Measurements from ENCODE around the gene CNOT10.
"Not testable (repeated sequence)": the region's sequence is repeated elsewhere in the genome, so short reads cannot be mapped to it uniquely, and the experiment has no call there.

CNOT10 gene

GRCh38 chr3:32698506-32698905 lies 13.5 kb downstream of the CNOT10 start:
- no peak for DNase-seq

GRCh38 chr3:32699429-32699828 lies 14.4 kb downstream of the CNOT10 start:
- no peak for DNase-seq

GRCh38 chr3:32700244-32700643 lies 15.3 kb downstream of the CNOT10 start:
- DNase-seq = no peak

GRCh38 chr3:32703491-32703972 lies 18.5 kb downstream of the CNOT10 start:
- DNase-seq = no peak

GRCh38 chr3:32705232-32705631 lies 20.2 kb downstream of the CNOT10 start:
- DNase-seq = no peak

GRCh38 chr3:32706348-32707025 lies 21.5 kb downstream of the CNOT10 start:
- peak; percentile 10 for DNase-seq

- DNase-seq = no peak
Observed at GRCh38 chr3:32707026-32707370, 22.0 kb downstream of the CNOT10 start.

GRCh38 chr3:32708672-32709283 lies 23.8 kb downstream of the CNOT10 start:
- no peak for DNase-seq

- DNase-seq = no peak
Observed at GRCh38 chr3:32709346-32709745, 24.4 kb downstream of the CNOT10 start.

GRCh38 chr3:32712506-32713055 lies 27.6 kb downstream of the CNOT10 start:
- no peak for DNase-seq

GRCh38 chr3:32713181-32713580 lies 28.2 kb downstream of the CNOT10 start:
- no peak for DNase-seq

GRCh38 chr3:32719335-32719734 lies 34.3 kb downstream of the CNOT10 start:
- DNase-seq = no peak

GRCh38 chr3:32719931-32720330 lies 34.9 kb downstream of the CNOT10 start:
- no peak for DNase-seq

GRCh38 chr3:32725721-32726120 lies 40.7 kb downstream of the CNOT10 start:
- DNase-seq = peak; percentile 8

- DNase-seq = peak; percentile 31
Observed at GRCh38 chr3:32733631-32734229, 48.7 kb downstream of the CNOT10 start.

- no peak for DNase-seq
Observed at GRCh38 chr3:32734756-32735155, 49.8 kb downstream of the CNOT10 start.

- DNase-seq = not testable (repeated sequence)
Observed at GRCh38 chr3:32743470-32743869, 58.5 kb downstream of the CNOT10 start.

- DNase-seq = no peak
Observed at GRCh38 chr3:32743934-32744333, 58.9 kb downstream of the CNOT10 start.

GRCh38 chr3:32751377-32751776 lies 66.4 kb downstream of the CNOT10 start:
- no peak for DNase-seq

GRCh38 chr3:32755761-32756160 lies 70.8 kb downstream of the CNOT10 start:
- no peak for DNase-seq

GRCh38 chr3:32757618-32758374 lies 72.8 kb downstream of the CNOT10 start:
- DNase-seq = no peak

- DNase-seq = peak; percentile 18
Observed at GRCh38 chr3:32758375-32758753, 73.4 kb downstream of the CNOT10 start.

GRCh38 chr3:32759342-32759741 lies 74.4 kb downstream of the CNOT10 start:
- no peak for DNase-seq

Measured in activated CD4-positive, alpha-beta T cell treated with anti-CD3 and anti-CD28 coated beads, Interleukin-10, Interleukin-2, amounts not matched to agents 100 ng/mL and 50 ng/mL, durations not matched to agents 16 hours and 8 hours (primary cell).